Measurements from ENCODE around the gene KIF4B.

- TF ChIP-seq EP300 (IDR thresholded peaks at IDR 0.05) (no peak), POLR2A (IDR thresholded peaks at IDR 0.05) (no peak)
Observed at GRCh38 chr5:155021842-155022241, 8.3 kb downstream of the KIF4B start.

Measured in tibial nerve (tissue), 3 donors.